A549 treated with GW870086 at 1 μM for 4 hours (cell line): Measurements from ENCODE around the gene NDOR1. TPM values are rescaled to one million over a fixed set of nuclear protein-coding genes. Genes with fewer than 3 reads are reported as not detected.

ENCODE experiments used
- total RNA-seq: library from RNA; stranded (reverse); fragments of 200-300 nt; extraction: Qiagen RNA extraction; gene quantifications from 5 replicates; pipeline ENCODE4 v1.2.3, GENCODE V29; 2022; ENCODE audit warnings: low read depth

NDOR1 gene
- total RNA-seq, 1 experiment from 2014 or later = 16.7 TPM

Other genes starting within 250 kb of the NDOR1 start
- 0.57 to 0.68 TPM (median 0.66 TPM) in 3 of 5 replicates, not detected in the others for gene PTGDS, start 228.2 kb upstream of the NDOR1 start, total RNA-seq
- 0.07 to 0.08 TPM (median 0.08 TPM) in 3 of 5 replicates, not detected in the others for gene LCNL1, start 222.7 kb upstream of the NDOR1 start, total RNA-seq
- gene PAXX, start 213.3 kb upstream of the NDOR1 start, total RNA-seq = 47.9 to 81.3 TPM (median 74.1 TPM) in 5 replicates
- gene CLIC3, start 209.1 kb upstream of the NDOR1 start, total RNA-seq = 3.3 to 5.1 TPM (median 4.8 TPM) in 5 replicates
- gene ABCA2, start 177.5 kb upstream of the NDOR1 start, total RNA-seq = 21.4 to 27.7 TPM (median 25.4 TPM) in 5 replicates
- 0.06 TPM in 1 of 5 replicates, not detected in the others for gene FUT7, start 173.6 kb upstream of the NDOR1 start, total RNA-seq
- 44.4 to 81.3 TPM (median 73.5 TPM) in 5 replicates for gene NPDC1, start 159.5 kb upstream of the NDOR1 start, total RNA-seq
- gene ENTPD2, start 151.6 kb upstream of the NDOR1 start, total RNA-seq = 1.1 to 2.3 TPM (median 1.7 TPM) in 5 replicates
- gene SAPCD2, start 135.1 kb upstream of the NDOR1 start, total RNA-seq = 14.8 to 25.2 TPM (median 21.9 TPM) in 5 replicates
- 9.7 to 13.3 TPM (median 10.7 TPM) in 5 replicates for gene UAP1L1, start 128.2 kb upstream of the NDOR1 start, total RNA-seq
- 39.8 to 52.8 TPM (median 51.9 TPM) in 5 replicates for gene MAN1B1, start 118.7 kb upstream of the NDOR1 start, total RNA-seq
- 81.3 to 123 TPM (median 112 TPM) in 5 replicates for gene DPP7, start 91.0 kb upstream of the NDOR1 start, total RNA-seq
- gene GRIN1, start 66.5 kb upstream of the NDOR1 start, total RNA-seq = 0.30 to 0.61 TPM (median 0.40 TPM) in 5 replicates
- gene LRRC26, start 35.6 kb upstream of the NDOR1 start, total RNA-seq = 0.70 to 2.1 TPM (median 1.2 TPM) in 5 replicates
- not detected in 5 replicates for gene TMEM210, start 33.6 kb upstream of the NDOR1 start, total RNA-seq
- gene ANAPC2, start 17.1 kb upstream of the NDOR1 start, total RNA-seq = 25.3 to 36.9 TPM (median 34.6 TPM) in 5 replicates
- 105 to 159 TPM (median 141 TPM) in 5 replicates for gene SSNA1, start 17.0 kb upstream of the NDOR1 start, total RNA-seq
- 6.8 to 10.6 TPM (median 9.0 TPM) in 5 replicates for gene TPRN, start 5.0 kb upstream of the NDOR1 start, total RNA-seq
- 36.5 to 44.9 TPM (median 44.2 TPM) in 5 replicates for gene TMEM203, start 52 bp upstream of the NDOR1 start, total RNA-seq
- gene RNF208, start 16.5 kb downstream of the NDOR1 start, total RNA-seq = 1.4 to 2.3 TPM (median 1.8 TPM) in 5 replicates
- gene CYSRT1, start 19.5 kb downstream of the NDOR1 start, total RNA-seq = 3.6 to 5.2 TPM (median 4.2 TPM) in 5 replicates
- gene RNF224, start 21.8 kb downstream of the NDOR1 start, total RNA-seq = 0.08 to 0.31 TPM (median 0.21 TPM) in 5 replicates
- gene SLC34A3, start 25.2 kb downstream of the NDOR1 start, total RNA-seq = 0.06 to 0.17 TPM (median 0.11 TPM) in 5 replicates
- 612 to 791 TPM (median 723 TPM) in 5 replicates for gene TUBB4B, start 35.6 kb downstream of the NDOR1 start, total RNA-seq
- gene STPG3, start 45.6 kb downstream of the NDOR1 start, total RNA-seq = not detected in 5 replicates
- 45.1 to 56.7 TPM (median 55.1 TPM) in 5 replicates for gene NELFB, start 49.6 kb downstream of the NDOR1 start, total RNA-seq
- gene TOR4A, start 72.0 kb downstream of the NDOR1 start, total RNA-seq = 19.3 to 29.7 TPM (median 27.9 TPM) in 5 replicates
- 1.9 to 4.6 TPM (median 4.1 TPM) in 5 replicates for gene NRARP, start 96.6 kb downstream of the NDOR1 start, total RNA-seq
- gene EXD3, start 217.5 kb downstream of the NDOR1 start, total RNA-seq = 4.2 to 6.1 TPM (median 5.6 TPM) in 5 replicates
- 0.91 to 2.0 TPM (median 1.3 TPM) in 5 replicates for gene NOXA1, start 217.7 kb downstream of the NDOR1 start, total RNA-seq
- gene ENTPD8, start 235.7 kb downstream of the NDOR1 start, total RNA-seq = 0.08 to 0.31 TPM (median 0.23 TPM) in 5 replicates